Parathyroid adenoma (tissue), 2 donors: ENCODE data around the gene GNA12.

Source experiments
- H2AFZ ChIP-seq: fragments of 300-600 bp; sonication (generic); one replicate; pipeline ENCODE4 v1.7.0; 2017; ENCODE audit warnings: antibody characterized with exemption, mild to moderate bottlenecking
- H3K27ac ChIP-seq: fragments of 300-600 bp; sonication (generic); one replicate; pipeline ENCODE4 v1.7.0; 2017
- H3K27me3 ChIP-seq: fragments of 300-600 bp; sonication (generic); one replicate; pipeline ENCODE4 v1.7.0; 2017; ENCODE audit warnings: low read length; ENCODE audit not compliant: control insufficient read depth, insufficient read depth
- H3K36me3 ChIP-seq: fragments of 300-600 bp; sonication (generic); one replicate; pipeline ENCODE4 v1.7.0; 2017; ENCODE audit warnings: low read length; ENCODE audit not compliant: control insufficient read depth, insufficient read depth
- H3K4me1 ChIP-seq: fragments of 300-600 bp; sonication (generic); one replicate; pipeline ENCODE4 v1.7.0; 2017; ENCODE audit warnings: control low read depth
- H3K4me2 ChIP-seq: fragments of 300-600 bp; sonication (generic); one replicate; pipeline ENCODE4 v1.7.0; 2017; ENCODE audit warnings: low read length
- H3K4me3 ChIP-seq: fragments of 300-600 bp; sonication (generic); one replicate; pipeline ENCODE4 v1.7.0; 2017; ENCODE audit warnings: low read depth, low read length
- H3K79me2 ChIP-seq: fragments of 300-600 bp; sonication (generic); one replicate; pipeline ENCODE4 v1.7.0; 2017; ENCODE audit warnings: control low read depth
- H3K9ac ChIP-seq: fragments of 300-600 bp; sonication (generic); one replicate; pipeline ENCODE4 v1.7.0; 2017; ENCODE audit warnings: mild to moderate bottlenecking
- H3K9me3 ChIP-seq: fragments of 300-600 bp; sonication (generic); one replicate; pipeline ENCODE4 v1.7.0; 2017; ENCODE audit warnings: low read length; ENCODE audit not compliant: control insufficient read depth
- CTCF ChIP-seq: fragments of 300-600 bp; sonication (generic); IDR thresholded peaks from one replicate; pipeline ENCODE4 v1.7.0; 2017; ENCODE audit warnings: antibody characterized with exemption, mild to moderate bottlenecking
- donor health status: primary hyperparathyroidism.

GNA12 gene

GRCh38 chr7:2715341-2716231 is 128.5 kb downstream of the GNA12 start:
- Histone ChIP-seq H3K27me3 (no peaks in the 10 kb centered on the region), H2AFZ (no peak overlapping the region), H3K9me3 (no peaks in the 10 kb centered on the region), H3K79me2 (no peaks in the 10 kb centered on the region), H3K4me3 (no peak overlapping the region), H3K27ac (no peak overlapping the region), H3K4me2 (no peak overlapping the region), H3K9ac (no peak overlapping the region), H3K36me3 (no peaks in the 10 kb centered on the region), H3K4me1 (peaks cover 2% of the 10 kb centered on the region)
- no peak for TF ChIP-seq CTCF

- no peak overlapping the region for H3K4me2 ChIP-seq
- no peak overlapping the region for H3K27ac ChIP-seq
- H3K79me2 ChIP-seq = no peaks in the 10 kb centered on the region
- H3K4me3 ChIP-seq = no peak overlapping the region
- no peak for TF ChIP-seq CTCF
- no peak overlapping the region for H2AFZ ChIP-seq
- H3K36me3 ChIP-seq = no peaks in the 10 kb centered on the region
- H3K27me3 ChIP-seq = no peaks in the 10 kb centered on the region
- H3K4me1 ChIP-seq = peaks cover 2% of the 10 kb centered on the region
- H3K9me3 ChIP-seq = no peaks in the 10 kb centered on the region
- no peak overlapping the region for H3K9ac ChIP-seq
Observed at GRCh38 chr7:2714636-2715035, 129.5 kb downstream of the GNA12 start.

- Histone ChIP-seq H3K36me3 (no peaks in the 10 kb centered on the region), H3K27ac (no peak overlapping the region), H2AFZ (no peak overlapping the region), H3K4me2 (no peak overlapping the region), H3K27me3 (no peaks in the 10 kb centered on the region), H3K9ac (no peak overlapping the region), H3K4me3 (no peak overlapping the region), H3K79me2 (no peaks in the 10 kb centered on the region), H3K4me1 (peaks cover 2% of the 10 kb centered on the region), H3K9me3 (no peaks in the 10 kb centered on the region)
- TF ChIP-seq CTCF = no peak
Observed at GRCh38 chr7:2713978-2714377, 130.1 kb downstream of the GNA12 start.

GRCh38 chr7:2713370-2713769 is 130.7 kb downstream of the GNA12 start:
- no peak overlapping the region for H3K4me3 ChIP-seq
- no peaks in the 10 kb centered on the region for H3K36me3 ChIP-seq
- no peak overlapping the region for H2AFZ ChIP-seq
- no peaks in the 10 kb centered on the region for H3K79me2 ChIP-seq
- H3K4me2 ChIP-seq = no peak overlapping the region
- no peaks in the 10 kb centered on the region for H3K27me3 ChIP-seq
- H3K9ac ChIP-seq = no peak overlapping the region
- peaks cover 2% of the 10 kb centered on the region for H3K4me1 ChIP-seq
- no peaks in the 10 kb centered on the region for H3K9me3 ChIP-seq
- TF ChIP-seq CTCF = no peak
- no peak overlapping the region for H3K27ac ChIP-seq
